Esophagus (tissue), 2 donors: ENCODE results near the gene NKX6-2. TPM values are rescaled to one million over a fixed set of nuclear protein-coding genes. Genes with fewer than 3 reads are reported as not detected.

Experiments used
- H3K27ac ChIP-seq, 2 donors: one replicate each; pipeline ENCODE4 v1.5.1; 2013; ENCODE audit warnings: low read depth in 2 of 2, mild to moderate bottlenecking in 2 of 2, inconsistent platforms in 1 of 2, low read length in 1 of 2, moderate library complexity in 1 of 2
- H3K27me3 ChIP-seq, 2 donors: one replicate each; pipeline ENCODE4 v1.6.1; 2013; ENCODE audit warnings: low read length in 2 of 2, control low read depth in 1 of 2, mild to moderate bottlenecking in 1 of 2; ENCODE audit not compliant: insufficient read depth in 2 of 2, control insufficient read depth in 1 of 2
- H3K36me3 ChIP-seq, 2 donors: one replicate each; pipeline ENCODE4 v1.6.1; 2013; ENCODE audit warnings: low read length in 1 of 2; ENCODE audit not compliant: control insufficient read depth in 2 of 2, insufficient read depth in 2 of 2
- H3K4me1 ChIP-seq, 2 donors: one replicate each; pipeline ENCODE4 v1.6.1; 2013; ENCODE audit warnings: low read length in 1 of 2; ENCODE audit not compliant: control insufficient read depth in 2 of 2, insufficient read depth in 2 of 2
- H3K4me3 ChIP-seq, 2 donors: one replicate each; pipeline ENCODE4 v1.5.1; 2013; ENCODE audit warnings: low read length in 2 of 2, mild to moderate bottlenecking in 2 of 2, low read depth in 1 of 2, moderate library complexity in 1 of 2
- H3K9me3 ChIP-seq, 2 donors: one replicate each; pipeline ENCODE4 v1.6.1; 2013; ENCODE audit warnings: mild to moderate bottlenecking in 2 of 2, low read depth in 1 of 2, low read length in 1 of 2, moderate library complexity in 1 of 2; ENCODE audit not compliant: control insufficient read depth in 2 of 2, insufficient read depth in 1 of 2
- WGBS, 2 donors: extraction: QIAGEN DNeasy Blood & Tissue Kit; methylation state at CpG; one replicate each; pipeline ENCODE4 v1.1.7; 2013; 5-methylcytosine and 5-hydroxymethylcytosine counted together
- polyA plus RNA-seq, 2 donors: library from polyadenylated mRNA; stranded (reverse); fragments of 200-250 nt; gene quantifications; one replicate each; pipeline ENCODE4 v1.2.3, GENCODE V29; 2013
- donor health status: healthy with polysubstance abuse.
- donor health status: Bipolar disorder and iron deficiency.

Gene NKX6-2
- polyA plus RNA-seq: 1 to 10 TPM in 1 of 2 donors, under 1 TPM in 1; 0.15 to 1.5 TPM

DNA sequence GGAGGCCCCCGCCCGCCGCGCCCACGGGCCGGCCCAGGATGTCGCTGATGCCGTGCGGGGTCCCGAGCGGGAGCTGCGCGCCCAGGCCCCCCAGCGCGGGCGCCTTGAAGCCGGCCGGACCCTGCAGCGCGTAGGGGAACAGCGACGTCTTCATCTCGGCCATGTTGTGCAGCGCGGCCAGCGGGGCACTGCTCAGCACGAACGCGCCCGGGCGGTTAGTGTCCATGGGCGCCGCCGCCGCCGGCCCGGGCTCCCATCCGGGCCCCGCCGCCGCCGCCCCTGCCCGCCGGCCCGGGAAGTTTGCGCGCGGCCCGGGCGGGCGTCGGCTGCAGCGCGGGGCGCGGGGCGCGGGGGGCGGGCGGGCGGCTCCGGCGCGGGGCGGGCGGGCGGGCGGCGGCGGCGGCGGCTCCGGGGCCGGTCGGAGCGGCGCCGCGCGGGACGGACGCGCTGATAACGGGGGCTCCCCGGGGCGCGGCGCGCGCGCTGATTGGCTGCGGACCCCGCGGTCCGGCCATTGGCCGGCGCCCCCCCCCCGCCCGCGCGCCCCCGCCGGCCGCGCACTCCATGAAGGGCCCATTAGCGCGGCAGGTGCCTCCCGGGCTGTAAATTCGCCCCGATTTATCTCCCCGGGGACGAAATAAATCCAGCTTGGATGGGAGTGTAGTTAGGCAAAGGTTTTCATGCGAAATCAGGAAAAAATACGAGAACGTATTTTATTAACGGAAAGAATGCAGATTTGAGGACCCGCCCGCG is at the start of gene NKX6-2:
Gene NKX6-2, minus strand, starts transcription at position 425 of the 753 bp plus-strand sequence. Its CDS starts 199 bp downstream, at position 226.
- Histone ChIP-seq H3K27ac (no peak within 1 kb of the TSS), H3K27me3 (peaks cover 9 to 36% of the 10 kb centered on the region in 2 donors), H3K9me3 (peaks cover 0 to 3% of the 10 kb centered on the region in 2 donors), H3K36me3 (peaks cover 0 to 10% of the 10 kb centered on the region in 2 donors), H3K4me1 (peaks cover 2 to 8% of the 10 kb centered on the region in 2 donors), H3K4me3 (peak within 1 kb of the TSS; percentile 25 to 39)
- WGBS, 2 donors: 3 to 4% methylated on average over 33 to 119 of the region's 119 CpGs

DNA sequence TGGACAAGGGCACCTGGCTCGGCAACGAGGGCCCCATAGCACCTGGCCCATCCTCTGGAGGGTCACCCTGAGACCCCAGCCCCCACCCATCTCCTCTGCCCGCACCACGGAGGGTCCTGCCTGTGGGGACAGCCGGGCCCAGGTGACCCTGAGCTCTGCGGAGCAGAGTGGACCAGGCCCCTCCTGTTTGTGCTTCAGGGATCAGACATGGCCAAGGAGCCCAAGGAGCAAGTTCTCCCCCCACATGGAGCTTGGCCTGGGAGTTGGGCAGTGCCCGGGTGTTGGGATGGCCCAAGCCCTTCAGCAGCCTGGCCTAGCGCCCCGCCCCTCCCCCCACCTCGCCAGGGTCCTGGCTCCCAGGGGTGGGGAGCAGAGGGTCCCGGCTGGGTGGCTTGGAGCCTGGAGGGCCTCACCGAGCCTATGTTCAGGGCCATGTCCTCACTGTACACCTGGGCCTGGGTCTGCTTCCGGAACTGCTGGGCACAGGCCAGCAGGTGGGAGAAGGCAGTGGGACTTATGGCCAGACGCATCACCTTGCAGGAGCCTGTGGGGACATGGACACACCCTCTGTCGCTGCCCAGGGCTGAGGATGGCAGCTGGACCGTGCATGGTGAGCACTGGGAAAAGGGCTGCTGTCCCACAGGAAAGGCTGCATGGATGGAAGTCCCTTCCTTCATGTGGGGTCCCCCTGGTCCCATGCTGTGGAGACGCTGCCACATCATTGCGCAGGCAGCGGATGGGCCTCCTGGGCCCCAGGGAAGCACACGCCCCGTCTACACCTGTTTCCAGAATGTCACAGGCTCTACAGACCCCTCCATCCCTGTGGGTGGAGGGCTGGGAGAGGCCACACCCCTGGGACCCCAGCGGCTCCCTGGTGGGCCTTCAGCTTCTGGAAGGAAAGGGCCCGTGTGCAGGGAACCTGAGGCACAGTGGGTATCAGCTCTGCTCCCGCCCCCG is 49.2 kb upstream of the NKX6-2 start:
- no peaks in the 10 kb centered on the region for H3K36me3 ChIP-seq
- H3K9me3 ChIP-seq: no peaks in the 10 kb centered on the region
- H3K4me3 ChIP-seq: no peak overlapping the region
- 75 to 82% methylated on average over 23 to 25 of the region's 25 CpGs for WGBS, 2 donors
- no peak overlapping the region for H3K27ac ChIP-seq
- peaks cover 0 to 5% of the 10 kb centered on the region in 2 donors for H3K4me1 ChIP-seq
- no peaks in the 10 kb centered on the region for H3K27me3 ChIP-seq

DNA sequence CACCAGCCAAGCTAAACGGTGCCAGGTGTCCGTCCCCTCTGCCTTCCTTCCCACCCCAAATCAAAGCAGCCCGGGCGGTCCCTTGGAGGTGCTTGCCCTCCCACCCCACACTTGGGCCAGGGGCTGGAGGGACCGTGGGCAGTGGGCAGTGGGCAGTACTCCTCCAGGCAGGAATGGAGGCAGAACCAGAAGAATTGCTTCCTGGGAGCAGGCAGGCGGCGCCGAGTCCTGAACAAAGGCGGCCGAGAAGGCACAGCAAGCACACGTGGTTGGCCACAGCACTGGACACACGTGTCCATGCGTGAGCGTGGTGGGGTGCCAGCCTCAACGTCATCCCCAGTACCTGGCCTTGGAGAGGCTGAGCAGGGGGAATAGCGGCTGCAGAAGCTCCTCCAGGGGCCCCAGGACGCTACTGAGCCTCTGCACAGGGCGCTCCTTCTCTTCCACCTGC is 48.4 kb upstream of the NKX6-2 start:
- no peak overlapping the region for H3K4me3 ChIP-seq
- peaks cover 0 to 5% of the 10 kb centered on the region in 2 donors for H3K4me1 ChIP-seq
- WGBS, 2 donors: 86% methylated on average over 18 of the region's 18 CpGs
- no peak overlapping the region for H3K27ac ChIP-seq
- H3K27me3 ChIP-seq: no peaks in the 10 kb centered on the region
- H3K9me3 ChIP-seq: no peaks in the 10 kb centered on the region
- H3K36me3 ChIP-seq: no peaks in the 10 kb centered on the region

DNA sequence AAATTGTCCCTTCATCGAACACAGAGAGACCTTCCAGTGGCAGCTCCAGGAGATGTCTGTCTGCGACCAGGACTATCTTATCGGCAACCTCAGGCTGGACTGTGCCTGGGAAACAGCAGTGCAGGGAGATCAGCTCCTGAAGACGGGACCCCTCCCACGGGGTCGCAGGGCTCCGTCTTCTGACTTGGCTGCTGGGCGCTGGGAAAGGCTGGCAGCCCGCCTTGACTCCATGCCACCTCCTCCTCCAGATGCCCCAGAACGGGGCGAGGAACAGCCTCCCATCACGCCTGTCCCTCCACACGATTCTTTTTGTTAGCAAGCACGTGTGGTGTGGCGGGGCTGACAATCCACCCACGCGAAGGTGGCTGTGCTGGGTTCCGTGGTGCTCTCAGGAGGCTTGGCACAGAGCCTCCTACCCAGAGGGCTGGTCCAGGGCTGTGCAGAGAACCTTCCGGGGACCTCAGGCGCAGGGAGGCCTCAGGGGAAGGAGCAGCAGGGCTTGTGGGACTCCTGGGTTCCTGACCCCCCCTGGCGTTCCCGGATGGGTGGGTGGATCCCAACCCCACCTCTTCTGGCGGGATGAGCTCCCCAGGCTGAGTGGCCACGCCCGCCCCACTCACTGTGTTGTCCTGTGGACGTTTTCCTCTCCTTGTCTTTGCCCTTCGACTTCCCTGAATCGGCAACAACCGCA is 47.6 kb upstream of the NKX6-2 start:
- Histone ChIP-seq H3K27ac (no peak overlapping the region), H3K27me3 (no peaks in the 10 kb centered on the region), H3K4me1 (peaks cover 0 to 5% of the 10 kb centered on the region in 2 donors), H3K4me3 (no peak overlapping the region), H3K36me3 (no peaks in the 10 kb centered on the region), H3K9me3 (peaks cover 0 to 2% of the 10 kb centered on the region in 2 donors)
- 54% methylated on average over 28 to 29 of the region's 29 CpGs for WGBS, 2 donors

DNA sequence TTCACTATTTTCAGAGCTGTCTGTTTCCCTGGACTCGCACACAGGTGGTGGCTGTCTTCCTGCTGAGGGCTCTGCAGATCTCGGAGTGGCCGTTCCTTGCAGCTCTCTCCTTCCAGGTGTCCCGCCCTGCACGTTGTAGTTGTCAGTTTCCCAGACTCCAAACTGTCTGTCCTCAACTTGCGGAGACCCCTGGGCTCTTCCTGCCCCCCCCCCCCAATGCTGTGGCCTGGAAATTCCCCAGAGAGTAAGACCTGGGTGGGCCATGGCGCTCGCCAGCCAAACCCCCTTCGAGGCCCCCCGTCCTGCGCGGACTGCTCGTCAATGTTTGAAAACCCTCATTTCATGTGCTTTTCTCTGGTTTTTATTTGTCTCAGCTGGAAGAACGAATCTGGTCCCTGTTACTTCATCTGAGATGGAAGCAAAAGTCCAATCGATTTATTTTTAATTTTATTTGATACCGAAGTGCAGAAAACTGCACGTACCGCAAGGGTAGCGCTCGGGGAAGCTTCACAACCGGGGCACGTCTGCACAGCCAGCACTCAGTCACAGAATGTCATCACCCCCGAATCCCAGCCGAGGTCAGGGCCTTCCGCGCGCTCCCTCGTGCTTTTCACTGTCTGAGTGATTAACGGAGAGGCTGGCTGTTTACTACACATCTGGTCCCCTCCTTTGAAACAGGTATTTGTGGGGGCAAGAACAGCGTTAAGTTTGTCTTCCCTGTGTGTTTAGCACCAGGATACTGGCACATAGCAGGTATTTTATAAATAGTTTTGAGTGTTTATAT is 46.4 kb upstream of the NKX6-2 start:
- 47 to 49% methylated on average over 30 of the region's 30 CpGs for WGBS, 2 donors
- Histone ChIP-seq H3K36me3 (no peaks in the 10 kb centered on the region), H3K4me3 (no peak overlapping the region), H3K9me3 (peaks cover 0 to 2% of the 10 kb centered on the region in 2 donors), H3K27me3 (no peaks in the 10 kb centered on the region), H3K27ac (no peak overlapping the region), H3K4me1 (peaks cover 0 to 3% of the 10 kb centered on the region in 2 donors)

DNA sequence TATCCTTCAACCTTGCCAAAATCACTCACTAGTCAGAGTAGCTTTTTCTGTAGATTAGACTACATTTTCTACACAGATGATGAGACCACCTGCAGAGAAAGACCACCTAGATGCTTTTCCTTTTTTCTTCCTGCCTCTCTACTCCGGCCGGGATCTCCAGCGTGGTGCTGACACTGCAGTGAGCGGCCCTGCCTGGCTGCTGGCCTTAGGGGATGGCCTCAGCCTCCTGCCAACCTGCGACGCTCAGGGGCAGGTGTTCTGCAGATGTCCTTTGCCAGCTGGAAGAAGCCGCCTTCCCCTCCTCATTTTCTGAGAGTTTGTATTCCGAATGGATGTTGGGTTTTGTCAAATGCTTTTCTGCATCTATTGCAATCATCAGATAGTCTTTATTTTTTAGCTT is 43.5 kb upstream of the NKX6-2 start:
- no peak overlapping the region for H3K4me3 ChIP-seq
- 59 to 62% methylated on average over 8 of the region's 8 CpGs for WGBS, 2 donors
- no peaks in the 10 kb centered on the region for H3K27me3 ChIP-seq
- peaks cover 3 to 6% of the 10 kb centered on the region in 2 donors for H3K9me3 ChIP-seq
- H3K4me1 ChIP-seq: no peaks in the 10 kb centered on the region
- H3K36me3 ChIP-seq: no peaks in the 10 kb centered on the region
- no peak overlapping the region for H3K27ac ChIP-seq

DNA sequence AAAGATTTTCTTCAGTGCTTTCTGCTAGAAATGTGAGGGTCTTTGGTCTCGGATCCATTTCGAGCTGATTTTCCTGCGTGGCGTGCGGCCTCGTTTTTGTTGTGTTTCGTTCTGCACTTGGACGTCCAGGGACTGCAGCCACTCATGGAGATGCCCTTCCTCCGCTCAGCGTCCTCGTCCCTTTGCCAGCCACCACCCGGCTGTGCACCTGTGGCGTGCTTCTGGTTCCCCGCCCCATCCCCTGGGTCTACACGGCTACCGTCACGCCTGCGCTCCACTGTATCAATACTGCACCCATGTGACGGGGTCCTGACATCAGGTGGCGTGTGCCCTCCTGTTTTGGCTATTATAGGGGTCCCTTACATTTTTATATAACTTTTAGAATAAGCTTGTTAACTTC is 42.7 kb upstream of the NKX6-2 start:
- Histone ChIP-seq H3K36me3 (no peaks in the 10 kb centered on the region), H3K27ac (no peak overlapping the region), H3K4me1 (no peaks in the 10 kb centered on the region), H3K4me3 (no peak overlapping the region), H3K27me3 (no peaks in the 10 kb centered on the region), H3K9me3 (peaks cover 3 to 6% of the 10 kb centered on the region in 2 donors)
- WGBS, 2 donors: 87 to 91% methylated on average over 20 of the region's 20 CpGs

DNA sequence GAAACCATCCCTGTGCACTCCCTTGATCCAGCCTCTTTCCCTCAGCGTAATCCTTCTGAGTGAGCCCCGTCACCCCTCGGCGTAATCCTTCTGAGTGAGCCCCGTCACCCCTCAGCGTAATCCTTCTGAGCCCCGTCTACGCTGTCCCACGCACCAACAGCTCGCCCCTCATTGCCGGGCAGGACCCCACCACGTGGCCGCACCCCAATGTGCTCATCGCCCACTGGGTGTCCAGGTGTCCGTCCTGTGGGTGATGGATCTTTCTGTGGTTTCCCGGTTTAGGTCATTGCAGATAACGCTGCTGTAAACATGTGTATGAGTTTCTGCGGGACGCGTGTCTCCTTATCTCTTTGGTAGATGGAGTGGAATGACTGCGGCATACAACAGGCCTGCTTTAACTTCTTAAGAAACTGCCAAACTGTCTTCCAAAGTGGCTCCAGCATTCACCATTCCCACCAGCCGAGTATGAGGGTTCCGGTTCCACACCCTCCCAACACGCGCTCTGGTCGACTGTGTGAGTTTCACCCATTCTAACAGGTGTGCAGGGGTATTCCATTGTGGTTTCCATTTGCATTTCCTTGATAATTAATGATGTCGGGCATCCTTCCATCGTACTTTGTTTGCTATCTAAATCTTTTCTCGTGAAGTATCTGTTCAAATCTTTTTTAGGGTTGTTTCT is 42.1 kb upstream of the NKX6-2 start:
- H3K36me3 ChIP-seq: no peaks in the 10 kb centered on the region
- no peaks in the 10 kb centered on the region for H3K4me1 ChIP-seq
- peaks cover 3 to 6% of the 10 kb centered on the region in 2 donors for H3K9me3 ChIP-seq
- H3K27me3 ChIP-seq: no peaks in the 10 kb centered on the region
- WGBS, 2 donors: 82 to 86% methylated on average over 29 of the region's 29 CpGs
- no peak overlapping the region for H3K4me3 ChIP-seq
- no peak overlapping the region for H3K27ac ChIP-seq
